GM19463 (cell line): Measurements from ENCODE around the gene ALAD.

Experiments
- ATAC-seq: cut with Tn5 transposase; IDR thresholded peaks from one replicate; pipeline ENCODE4 v1.9.1; 2021; ENCODE audit warnings: mild to moderate bottlenecking, moderate library complexity; ENCODE audit not compliant: unreplicated experiment

Gene ALAD

DNA sequence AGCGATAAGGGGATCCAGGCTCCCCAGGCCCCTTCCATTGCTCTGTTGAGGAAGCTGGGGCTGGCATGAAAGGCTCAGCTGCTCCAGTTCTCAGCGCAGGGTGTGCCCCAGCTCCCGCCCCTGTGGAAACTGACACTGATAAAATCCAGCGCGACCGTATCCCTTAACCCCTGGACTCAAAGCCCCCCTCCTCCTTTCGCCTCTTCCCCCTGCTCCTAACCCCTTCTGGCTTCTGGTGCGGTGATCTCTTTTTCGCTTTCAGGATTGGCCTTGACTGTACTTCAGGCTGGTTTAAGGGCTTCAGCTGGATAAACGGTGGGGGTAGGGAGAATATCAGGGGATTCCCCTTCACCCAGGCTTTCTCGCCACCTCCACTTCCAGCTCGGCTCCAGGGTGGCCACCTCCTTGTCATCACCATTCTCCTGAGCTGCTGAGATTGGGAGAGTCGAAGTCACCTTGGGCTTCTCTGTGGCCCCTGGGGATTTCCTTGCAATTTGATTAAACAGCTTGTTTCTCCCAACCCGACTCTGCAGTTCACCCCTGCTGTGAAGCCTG is 50.9 kb downstream of the ALAD start:
- ATAC-seq, result no peak

- ATAC-seq, result peak; percentile 36
These were observed 51.5 kb downstream of the ALAD start, which contains the start of gene BSPRY for GRCh38 chr9:113349445-113350094. BSPRY (plus strand) TSS chr9:113349541; CDS start chr9:113349580, 39 bp downstream.

- no peak for ATAC-seq
These were observed 52.0 kb downstream of the ALAD start for GRCh38 chr9:113349066-113349444.

GRCh38 chr9:113348437-113348836 is 52.6 kb downstream of the ALAD start:
- no peak for ATAC-seq

DNA sequence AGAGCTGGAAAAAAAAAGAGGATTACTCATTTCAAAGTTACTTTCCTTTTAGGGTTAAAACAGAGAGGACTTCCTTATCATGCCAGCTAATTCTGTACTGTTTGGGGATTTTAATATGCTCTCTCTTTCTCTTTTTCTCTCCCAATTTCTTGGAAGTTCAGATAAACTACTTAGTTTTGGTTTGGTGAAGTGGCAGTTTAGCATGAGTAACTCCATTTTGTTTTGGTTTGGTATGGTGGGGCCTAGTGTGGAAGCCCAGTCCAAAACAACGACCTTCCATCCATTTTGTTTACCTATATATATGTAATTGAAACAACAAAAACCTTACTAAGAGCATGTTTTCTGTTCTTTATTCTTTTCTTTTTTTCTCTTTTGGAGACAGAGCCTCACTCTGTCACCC is 55.4 kb downstream of the ALAD start:
- no peak for ATAC-seq

DNA sequence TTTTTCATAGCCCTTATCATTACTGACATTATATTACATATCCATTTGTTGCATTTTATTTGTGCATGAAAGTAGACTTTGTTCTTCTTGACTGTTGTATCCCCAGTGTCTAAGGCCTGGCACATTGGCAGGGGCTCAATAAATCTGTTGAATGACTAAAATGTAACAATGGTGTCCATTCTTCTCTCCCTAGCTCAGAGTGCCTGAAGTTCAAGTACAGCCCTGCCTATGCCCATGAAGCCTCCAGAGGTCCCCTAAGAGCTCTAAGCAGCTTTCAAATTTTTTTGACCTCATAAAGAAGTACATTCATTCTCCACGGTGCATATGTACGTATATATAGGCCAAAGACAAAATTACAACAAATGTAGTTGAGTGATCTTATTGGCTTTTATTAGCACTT is 55.9 kb downstream of the ALAD start:
- ATAC-seq, result no peak

DNA sequence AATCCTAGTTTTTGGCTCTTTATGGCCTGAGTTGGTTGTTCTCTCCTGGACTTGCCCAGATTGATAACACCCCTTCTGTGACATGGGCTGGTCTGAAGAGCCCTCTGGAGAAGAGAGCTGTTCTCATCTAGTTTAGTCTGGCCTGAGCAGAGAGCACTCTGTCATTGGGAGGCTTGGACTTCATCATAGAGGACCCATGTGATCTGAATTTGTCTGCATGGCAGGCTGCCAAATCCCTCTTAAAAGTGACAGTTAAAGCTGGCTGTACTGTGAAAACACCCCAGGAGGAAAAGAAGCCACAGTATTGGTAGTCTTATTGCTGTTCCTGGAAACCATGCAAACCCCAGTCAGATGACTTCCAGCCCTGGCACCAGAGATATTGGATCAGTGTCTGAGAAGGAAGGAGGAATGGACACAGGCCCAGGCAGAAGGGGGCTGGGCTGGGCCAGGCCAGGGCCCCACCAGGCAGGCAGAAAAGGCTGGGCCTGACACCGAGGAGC is 57.3 kb downstream of the ALAD start:
- ATAC-seq, result no peak

DNA sequence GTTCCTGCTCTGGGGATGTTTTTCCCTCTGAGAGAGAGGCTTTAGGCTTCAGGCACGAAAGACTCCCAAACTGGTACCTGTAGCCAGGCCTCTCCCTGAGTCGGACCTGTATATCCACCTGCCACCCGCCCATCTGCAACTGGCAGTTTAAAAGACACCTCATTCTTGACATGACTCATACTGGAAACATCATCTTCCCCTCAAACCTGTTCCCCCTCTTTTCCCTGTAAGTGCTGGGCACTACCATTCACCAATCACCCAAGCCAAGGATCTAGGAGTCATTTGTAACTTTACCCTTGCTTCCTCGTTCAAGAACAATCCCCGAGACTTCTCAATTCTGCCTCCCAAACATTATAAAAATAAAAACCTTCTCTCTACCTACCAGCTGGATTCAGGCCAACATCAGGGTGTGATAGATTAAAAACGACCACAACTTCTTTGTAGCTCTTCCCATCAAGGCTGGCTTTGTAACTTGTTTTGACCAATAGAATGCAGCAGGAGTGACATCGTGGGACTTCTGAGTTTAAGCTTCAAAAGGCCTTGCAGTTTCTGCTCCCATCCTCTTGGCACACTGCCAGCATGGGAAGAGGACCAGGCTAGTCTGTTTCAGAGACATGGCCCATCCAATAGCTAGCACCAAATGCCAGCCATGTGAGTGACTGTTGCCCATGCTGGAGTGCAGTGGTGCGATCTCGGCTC is 59.2 kb downstream of the ALAD start:
- no peak for ATAC-seq

GRCh38 chr9:113340011-113340699 is 60.9 kb downstream of the ALAD start, which contains the start of gene WDR31:
WDR31 (minus strand) TSS chr9:113340275; CDS start chr9:113332022, 8,253 bp downstream.
- peak; percentile 98 for ATAC-seq

- ATAC-seq, result no peak
These were observed 63.4 kb downstream of the ALAD start for GRCh38 chr9:113337714-113338113.
